Activated effector memory CD4-positive, alpha-beta T cell treated with Interleukin-2 at 50 U/mL for 16 hours (primary cell): ENCODE measurements around the gene IPO5.

ENCODE experiments used
- DNase-seq: peaks from one replicate; pipeline ENCODE4 v3.0.0-alpha.2; 2020

The IPO5 gene

DNA sequence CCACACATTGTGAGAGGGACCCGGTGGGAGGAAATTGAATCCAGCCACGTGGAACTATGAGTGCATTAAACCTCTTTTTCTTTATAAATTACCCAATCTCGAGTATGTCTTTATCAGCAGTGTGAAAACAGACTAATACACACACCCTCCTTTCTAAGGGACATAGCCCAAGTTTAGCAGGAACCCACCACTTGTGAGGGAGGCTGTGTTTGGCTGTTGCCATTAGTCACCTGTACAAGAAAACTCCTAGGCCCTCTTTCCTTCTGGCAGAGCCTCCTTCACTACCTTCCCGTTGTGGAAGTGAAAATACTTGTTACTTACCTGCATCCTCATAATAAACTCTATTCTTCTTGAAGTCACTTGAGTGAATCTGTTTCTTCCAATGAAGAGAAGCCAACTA is 113.2 kb downstream of the IPO5 start:
- DNase-seq, result no peak

DNA sequence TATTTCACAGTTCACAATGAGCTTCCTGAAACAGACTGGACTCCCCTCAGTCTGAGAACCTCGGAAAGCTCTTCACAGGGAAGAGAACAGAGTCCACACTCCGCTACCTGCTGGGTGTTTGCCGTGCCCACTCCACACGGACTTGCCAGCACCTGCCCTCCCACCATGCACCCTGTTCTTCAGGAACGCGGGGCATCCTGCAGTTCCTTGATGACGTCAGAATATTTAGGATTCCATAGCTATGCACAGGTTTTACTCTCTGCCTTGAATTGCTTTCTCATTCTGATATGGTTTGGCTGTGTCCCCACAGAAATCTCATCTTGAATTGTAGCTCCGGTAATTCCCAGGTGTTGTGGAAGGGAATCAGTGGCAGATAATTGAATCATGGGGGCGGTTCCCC is 115.0 kb downstream of the IPO5 start:
- no peak for DNase-seq

- DNase-seq, result no peak
Observed at GRCh38 chr13:98069985-98070384, 116.5 kb downstream of the IPO5 start.

- no peak for DNase-seq
Observed at GRCh38 chr13:98071316-98071715, 117.8 kb downstream of the IPO5 start.

GRCh38 chr13:98072476-98072875 is 119.0 kb downstream of the IPO5 start:
- no peak for DNase-seq
